ENCODE data around the gene ACTL6B.

Gene ACTL6B

GRCh38 chr7:100613412-100614175 is 42.7 kb downstream of the ACTL6B start:
- no peak for TF ChIP-seq CTCF (conservative IDR thresholded peaks at IDR 0.05)
- no peak overlapping the region; the same call in 1 of the 2 replicates for H3K27ac ChIP-seq

- H3K27ac ChIP-seq = peak overlapping the region; percentile 84
- no peak; the same call in 1 of the 2 replicates for TF ChIP-seq CTCF (conservative IDR thresholded peaks at IDR 0.05)
These were observed 43.4 kb downstream of the ACTL6B start for GRCh38 chr7:100612730-100613390.

GRCh38 chr7:100611983-100612729 is 44.1 kb downstream of the ACTL6B start, which contains the start of gene MOSPD3:
TSS of gene MOSPD3 (plus strand) at chr7:100612540. CDS start at chr7:100612792, 252 bp downstream.
- no peak for TF ChIP-seq CTCF (conservative IDR thresholded peaks at IDR 0.05)
- peak within 1 kb of the TSS; percentile 84 for H3K27ac ChIP-seq

GRCh38 chr7:100609958-100610357 is 46.3 kb downstream of the ACTL6B start:
- TF ChIP-seq CTCF (conservative IDR thresholded peaks at IDR 0.05) = no peak
- no peak overlapping the region for H3K27ac ChIP-seq

- no peak for TF ChIP-seq CTCF (conservative IDR thresholded peaks at IDR 0.05)
- H3K27ac ChIP-seq = no peak overlapping the region
These were observed 49.1 kb downstream of the ACTL6B start for GRCh38 chr7:100607111-100607510.

GRCh38 chr7:100606313-100606712 is 49.9 kb downstream of the ACTL6B start:
- H3K27ac ChIP-seq = no peak overlapping the region
- TF ChIP-seq CTCF (conservative IDR thresholded peaks at IDR 0.05) = no peak
